ENCODE data around the gene IKBKG. TPM values are rescaled to one million over a fixed set of nuclear protein-coding genes. Genes with fewer than 3 reads are reported as not detected.

The IKBKG gene
- total and polyA plus RNA-seq, 7 donors, result 9.2 to 28.9 (median 15.5) TPM

GRCh38 chrX:154599531-154599930 is 52.1 kb downstream of the IKBKG start:
- H3K27me3 ChIP-seq, result peaks cover 0 to 3% (median 0%) of the 10 kb centered on the region in 3 donors
- WGBS, 2 donors, result 93 to 96% methylated on average over 14 of the region's 14 CpGs
- intact Hi-C loops (cut with DNase I), result no loop called here
- no peak overlapping the region for H3K4me3 ChIP-seq
- TF ChIP-seq EP300 (IDR thresholded peaks at IDR 0.05), result no peak
- no peak for TF ChIP-seq POLR2AphosphoS5 (IDR thresholded peaks at IDR 0.05)
- TF ChIP-seq CTCF (IDR thresholded peaks at IDR 0.05), result no peak
- no peak for TF ChIP-seq POLR2A (IDR thresholded peaks at IDR 0.05)
- no peaks in the 10 kb centered on the region for H3K9me3 ChIP-seq
- no peaks in the 10 kb centered on the region for H3K36me3 ChIP-seq
- H3K27ac ChIP-seq, result no peak overlapping the region
- peaks cover 0 to 9% (median 3%) of the 10 kb centered on the region in 4 donors for H3K4me1 ChIP-seq
- DNase-seq, result no peak

- Histone ChIP-seq H3K4me1 (peaks cover 0 to 9% (median 3%) of the 10 kb centered on the region in 4 donors), H3K27ac (no peak overlapping the region), H3K36me3 (no peaks in the 10 kb centered on the region), H3K4me3 (no peak overlapping the region), H3K9me3 (no peaks in the 10 kb centered on the region), H3K27me3 (peaks cover 0 to 3% (median 0%) of the 10 kb centered on the region in 3 donors)
- no peak for DNase-seq
- intact Hi-C loops (cut with DNase I), result no loop called here
- 77 to 89% methylated on average over 15 of the region's 15 CpGs for WGBS, 2 donors
- TF ChIP-seq POLR2AphosphoS5 (IDR thresholded peaks at IDR 0.05), result no peak
- TF ChIP-seq CTCF (IDR thresholded peaks at IDR 0.05), result no peak
- TF ChIP-seq EP300 (IDR thresholded peaks at IDR 0.05), result no peak
- no peak for TF ChIP-seq POLR2A (IDR thresholded peaks at IDR 0.05)
Measured at GRCh38 chrX:154600759-154601374, 53.4 kb downstream of the IKBKG start.

GRCh38 chrX:154602226-154602625 is 54.8 kb downstream of the IKBKG start:
- H3K27me3 ChIP-seq, result peaks cover 0 to 3% (median 0%) of the 10 kb centered on the region in 3 donors
- 79% methylated on average over 13 of the region's 13 CpGs for WGBS, 2 donors
- no peaks in the 10 kb centered on the region for H3K4me1 ChIP-seq
- DNase-seq, result no peak
- H3K27ac ChIP-seq, result no peak overlapping the region
- H3K9me3 ChIP-seq, result no peaks in the 10 kb centered on the region
- no peak overlapping the region for H3K4me3 ChIP-seq
- intact Hi-C loops (cut with DNase I), result no loop called here
- TF ChIP-seq EP300 (IDR thresholded peaks at IDR 0.05) (no peak), POLR2AphosphoS5 (IDR thresholded peaks at IDR 0.05) (no peak), CTCF (IDR thresholded peaks at IDR 0.05) (no peak), POLR2A (IDR thresholded peaks at IDR 0.05) (no peak)
- H3K36me3 ChIP-seq, result no peaks in the 10 kb centered on the region

- no peak overlapping the region for H3K27ac ChIP-seq
- no peaks in the 10 kb centered on the region for H3K9me3 ChIP-seq
- H3K4me3 ChIP-seq, result no peak overlapping the region
- intact Hi-C loops (cut with DNase I), result no loop called here
- H3K36me3 ChIP-seq, result no peaks in the 10 kb centered on the region
- no peak for TF ChIP-seq POLR2AphosphoS5 (IDR thresholded peaks at IDR 0.05)
- no peak for TF ChIP-seq EP300 (IDR thresholded peaks at IDR 0.05)
- TF ChIP-seq CTCF (IDR thresholded peaks at IDR 0.05), result no peak
- no peak for TF ChIP-seq POLR2A (IDR thresholded peaks at IDR 0.05)
- H3K4me1 ChIP-seq, result no peaks in the 10 kb centered on the region
- WGBS, 2 donors, result 73 to 88% methylated on average over 18 of the region's 18 CpGs
- DNase-seq, result no peak
- peaks cover 0 to 3% (median 0%) of the 10 kb centered on the region in 3 donors for H3K27me3 ChIP-seq
Measured at GRCh38 chrX:154602766-154603437, 55.5 kb downstream of the IKBKG start.
